Adrenal gland (tissue), 5 donors: ENCODE measurements around the gene TRAPPC1.

Experiments
- POLR2A ChIP-seq, 2 donors: fragments of 450-650 bp; IDR thresholded peaks; one replicate each; pipeline ENCODE4 v1.6.1; 2017; ENCODE audit warnings: antibody characterized with exemption in 2 of 2, mild to moderate bottlenecking in 2 of 2, moderate library complexity in 1 of 2
- TF ChIP-seq, protein P1 (sequence below), 6 experiments: fragments of 450-650 bp in 4 of 6; fragments of 200-600 bp in 2 of 6; sonication (generic) in 1 of 6; IDR thresholded peaks; 1 replicate in 5 of 6; 2 replicates in 1 of 6; pipeline versions ENCODE4 v1.5.1 to v1.8.0; 2016 to 2021; ENCODE audit warnings: antibody characterized with exemption in 6 of 6, mild to moderate bottlenecking in 2 of 6, moderate library complexity in 1 of 6
- donor health status: DM: no; HTN: no; CAD: no.

DNA sequence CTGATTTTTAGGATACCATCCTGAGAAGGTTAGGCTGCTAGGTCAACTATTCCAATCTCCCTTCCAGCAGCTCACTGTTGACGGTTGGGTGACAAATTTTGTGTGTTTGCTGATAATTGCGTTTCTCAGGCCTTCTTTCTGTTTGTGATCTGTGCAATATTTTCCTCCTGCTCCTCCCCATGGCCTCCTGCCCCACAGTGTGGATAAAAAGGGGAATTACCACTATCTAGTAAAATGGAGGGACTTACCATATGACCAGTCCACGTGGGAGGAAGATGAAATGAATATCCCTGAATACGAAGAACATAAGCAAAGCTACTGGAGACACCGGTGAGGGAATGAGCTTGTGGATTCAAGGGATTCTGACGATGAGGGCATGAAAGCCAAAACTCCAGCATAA lies 34.0 kb downstream of the TRAPPC1 start:
- TF ChIP-seq, protein P1, sequence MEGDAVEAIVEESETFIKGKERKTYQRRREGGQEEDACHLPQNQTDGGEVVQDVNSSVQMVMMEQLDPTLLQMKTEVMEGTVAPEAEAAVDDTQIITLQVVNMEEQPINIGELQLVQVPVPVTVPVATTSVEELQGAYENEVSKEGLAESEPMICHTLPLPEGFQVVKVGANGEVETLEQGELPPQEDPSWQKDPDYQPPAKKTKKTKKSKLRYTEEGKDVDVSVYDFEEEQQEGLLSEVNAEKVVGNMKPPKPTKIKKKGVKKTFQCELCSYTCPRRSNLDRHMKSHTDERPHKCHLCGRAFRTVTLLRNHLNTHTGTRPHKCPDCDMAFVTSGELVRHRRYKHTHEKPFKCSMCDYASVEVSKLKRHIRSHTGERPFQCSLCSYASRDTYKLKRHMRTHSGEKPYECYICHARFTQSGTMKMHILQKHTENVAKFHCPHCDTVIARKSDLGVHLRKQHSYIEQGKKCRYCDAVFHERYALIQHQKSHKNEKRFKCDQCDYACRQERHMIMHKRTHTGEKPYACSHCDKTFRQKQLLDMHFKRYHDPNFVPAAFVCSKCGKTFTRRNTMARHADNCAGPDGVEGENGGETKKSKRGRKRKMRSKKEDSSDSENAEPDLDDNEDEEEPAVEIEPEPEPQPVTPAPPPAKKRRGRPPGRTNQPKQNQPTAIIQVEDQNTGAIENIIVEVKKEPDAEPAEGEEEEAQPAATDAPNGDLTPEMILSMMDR (IDR thresholded peaks at IDR 0.05): peak; percentile 37 to 94 (median 76)
- TF ChIP-seq POLR2A (IDR thresholded peaks at IDR 0.05): no peak
